Activated CD8-positive, alpha-beta memory T cell treated with anti-CD3 and anti-CD28 coated beads for 24 hours (primary cell): ENCODE results near the gene ANKRD13C.
A peak's percentile ranks its signal among the peaks of the same experiment; 100 is the strongest.

ENCODE experiments used
- DNase-seq: peaks from one replicate; pipeline ENCODE4 v3.0.0-alpha.2; 2020

The ANKRD13C gene

GRCh38 chr1:70290218-70290617, 64.3 kb downstream of the ANKRD13C start:
- DNase-seq = no peak

- DNase-seq = no peak
Observed at GRCh38 chr1:70288166-70288565, 66.4 kb downstream of the ANKRD13C start.

- DNase-seq = no peak
Observed at GRCh38 chr1:70286453-70286852, 68.1 kb downstream of the ANKRD13C start.

- DNase-seq = no peak
Observed at GRCh38 chr1:70284366-70284765, 70.2 kb downstream of the ANKRD13C start.

- DNase-seq = no peak
Observed at GRCh38 chr1:70278710-70279109, 75.8 kb downstream of the ANKRD13C start.

- DNase-seq = no peak
Observed at GRCh38 chr1:70277875-70278274, 76.6 kb downstream of the ANKRD13C start.

- no peak for DNase-seq
Observed at GRCh38 chr1:70265946-70266345, 88.6 kb downstream of the ANKRD13C start.

- DNase-seq = no peak
Observed at GRCh38 chr1:70264839-70265238, 89.7 kb downstream of the ANKRD13C start.

- no peak for DNase-seq
Observed at GRCh38 chr1:70256664-70257063, 97.9 kb downstream of the ANKRD13C start.

- no peak for DNase-seq
Observed at GRCh38 chr1:70248729-70249128, 105.8 kb downstream of the ANKRD13C start.

- DNase-seq = no peak
Observed at GRCh38 chr1:70247768-70248167, 106.8 kb downstream of the ANKRD13C start.

- no peak for DNase-seq
Observed at GRCh38 chr1:70247122-70247521, 107.4 kb downstream of the ANKRD13C start.

- DNase-seq = no peak
Observed at GRCh38 chr1:70239940-70240339, 114.6 kb downstream of the ANKRD13C start.

GRCh38 chr1:70234733-70235132, 119.8 kb downstream of the ANKRD13C start:
- no peak for DNase-seq

- no peak for DNase-seq
Observed at GRCh38 chr1:70231475-70231874, 123.0 kb downstream of the ANKRD13C start.

GRCh38 chr1:70228670-70229069, 125.9 kb downstream of the ANKRD13C start:
- no peak for DNase-seq

- no peak for DNase-seq
Observed at GRCh38 chr1:70227439-70227838, 127.1 kb downstream of the ANKRD13C start.

- no peak for DNase-seq
Observed at GRCh38 chr1:70224954-70225353, 129.6 kb downstream of the ANKRD13C start.

GRCh38 chr1:70222716-70223235, 131.7 kb downstream of the ANKRD13C start:
- no peak for DNase-seq

GRCh38 chr1:70221238-70222121, 133.0 kb downstream of the ANKRD13C start, which contains the start of gene SRSF11:
Gene SRSF11 (plus strand): TSS chr1:70221380. CDS start chr1:70221637, 257 bp downstream.
- peak; percentile 99 for DNase-seq

GRCh38 chr1:70220517-70221237, 133.8 kb downstream of the ANKRD13C start:
- no peak for DNase-seq

GRCh38 chr1:70220015-70220414, 134.5 kb downstream of the ANKRD13C start:
- DNase-seq = no peak

GRCh38 chr1:70211541-70211940, 143.0 kb downstream of the ANKRD13C start:
- no peak for DNase-seq

GRCh38 chr1:70210820-70211219, 143.7 kb downstream of the ANKRD13C start:
- DNase-seq = no peak
